ENCODE measurements around the gene SLC44A1. TPM values are rescaled to one million over a fixed set of nuclear protein-coding genes. Genes with fewer than 3 reads are reported as not detected.

The SLC44A1 gene
- total RNA-seq, 3 donors from 2014 or later: 85.1 to 183 (median 121) TPM

DNA sequence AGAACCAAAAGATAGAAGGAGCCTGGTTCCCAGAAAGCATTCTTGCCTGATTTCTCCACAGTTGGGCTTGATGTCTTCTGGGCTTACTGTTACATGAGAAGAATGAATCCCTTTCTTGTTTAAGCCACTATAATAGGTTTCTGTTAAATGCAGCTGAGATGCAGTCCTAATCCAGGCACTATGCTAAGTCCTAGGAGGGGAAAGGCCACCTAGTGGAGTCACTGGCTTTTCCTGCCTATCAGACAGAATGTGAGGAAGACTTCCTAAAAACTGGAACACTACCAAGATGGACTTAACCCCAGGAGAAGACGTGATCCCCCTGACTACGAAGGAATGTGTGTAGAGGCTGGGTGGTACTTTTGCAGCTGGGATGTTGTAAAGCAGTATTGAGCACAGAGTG lies 169.1 kb downstream of the SLC44A1 start:
- TF ChIP-seq, protein P1, sequence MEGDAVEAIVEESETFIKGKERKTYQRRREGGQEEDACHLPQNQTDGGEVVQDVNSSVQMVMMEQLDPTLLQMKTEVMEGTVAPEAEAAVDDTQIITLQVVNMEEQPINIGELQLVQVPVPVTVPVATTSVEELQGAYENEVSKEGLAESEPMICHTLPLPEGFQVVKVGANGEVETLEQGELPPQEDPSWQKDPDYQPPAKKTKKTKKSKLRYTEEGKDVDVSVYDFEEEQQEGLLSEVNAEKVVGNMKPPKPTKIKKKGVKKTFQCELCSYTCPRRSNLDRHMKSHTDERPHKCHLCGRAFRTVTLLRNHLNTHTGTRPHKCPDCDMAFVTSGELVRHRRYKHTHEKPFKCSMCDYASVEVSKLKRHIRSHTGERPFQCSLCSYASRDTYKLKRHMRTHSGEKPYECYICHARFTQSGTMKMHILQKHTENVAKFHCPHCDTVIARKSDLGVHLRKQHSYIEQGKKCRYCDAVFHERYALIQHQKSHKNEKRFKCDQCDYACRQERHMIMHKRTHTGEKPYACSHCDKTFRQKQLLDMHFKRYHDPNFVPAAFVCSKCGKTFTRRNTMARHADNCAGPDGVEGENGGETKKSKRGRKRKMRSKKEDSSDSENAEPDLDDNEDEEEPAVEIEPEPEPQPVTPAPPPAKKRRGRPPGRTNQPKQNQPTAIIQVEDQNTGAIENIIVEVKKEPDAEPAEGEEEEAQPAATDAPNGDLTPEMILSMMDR (IDR thresholded peaks at IDR 0.05): no peak
- Histone ChIP-seq H3K4me1 (ENCODE audit: low read depth) (peaks cover 9% of the 10 kb centered on the region), H3K4me3 (no peak overlapping the region), H3K36me3 (ENCODE audit: low read depth) (no peaks in the 10 kb centered on the region), H3K9me3 (peaks cover 3% of the 10 kb centered on the region)
- peak in 1 of 3 donors; percentile 56 for DNase-seq
- peak; percentile 65 for ATAC-seq
- intact Hi-C loops (cut with DNase I, micrococcal nuclease): loop anchor here (10.0 kb wide), 3 partner anchors 229 to 489 kb away; partner anchors contain the start of gene ABCA1 (in 1 of the 2)

DNA sequence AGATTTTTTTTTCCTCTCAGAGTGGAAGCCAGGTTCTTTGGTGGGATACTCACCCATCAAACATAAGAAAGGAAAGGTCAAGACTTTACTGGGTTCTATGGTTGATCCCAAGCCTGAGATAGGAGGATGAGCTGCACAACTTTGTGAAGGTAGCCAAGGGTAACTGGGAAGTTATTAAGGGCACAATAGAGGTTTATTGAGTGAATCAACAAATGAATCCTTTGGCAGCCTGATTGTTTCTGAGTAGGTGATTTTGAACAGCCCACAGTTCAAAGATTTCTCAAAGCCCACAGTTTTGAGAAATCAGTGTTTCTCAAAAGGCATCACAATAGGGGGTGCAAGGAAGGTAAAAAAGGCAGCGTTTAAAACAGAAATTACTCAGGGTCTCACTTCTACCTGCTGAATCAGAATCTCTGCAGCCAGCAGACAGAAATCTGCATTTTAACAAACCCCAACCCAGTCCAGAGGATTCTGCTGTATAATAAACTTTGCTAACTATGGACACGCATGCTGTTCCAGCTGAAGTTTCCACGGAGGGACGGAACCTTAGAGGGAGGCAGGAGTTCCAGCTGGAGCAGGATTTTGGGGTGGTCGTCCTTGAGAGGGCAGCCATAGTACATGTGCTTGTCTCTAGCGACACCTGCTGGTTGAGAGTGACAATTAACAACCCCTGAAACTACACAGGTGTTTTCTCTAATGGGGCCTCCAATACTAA lies 170.7 kb downstream of the SLC44A1 start:
- TF ChIP-seq, protein P1 (IDR thresholded peaks at IDR 0.05): peak; percentile 59
- Histone ChIP-seq H3K4me1 (ENCODE audit: low read depth) (peaks cover 9% of the 10 kb centered on the region), H3K4me3 (no peak overlapping the region), H3K36me3 (ENCODE audit: low read depth) (no peaks in the 10 kb centered on the region), H3K9me3 (peaks cover 3% of the 10 kb centered on the region)
- DNase-seq: peak in 1 of 3 donors; percentile 79
- intact Hi-C loops (cut with DNase I, micrococcal nuclease): loop anchor here (10.0 kb wide), 3 partner anchors 230 to 490 kb away; partner anchors contain the start of gene ABCA1 (in 1 of the 2)
- ATAC-seq: peak; percentile 75

DNA sequence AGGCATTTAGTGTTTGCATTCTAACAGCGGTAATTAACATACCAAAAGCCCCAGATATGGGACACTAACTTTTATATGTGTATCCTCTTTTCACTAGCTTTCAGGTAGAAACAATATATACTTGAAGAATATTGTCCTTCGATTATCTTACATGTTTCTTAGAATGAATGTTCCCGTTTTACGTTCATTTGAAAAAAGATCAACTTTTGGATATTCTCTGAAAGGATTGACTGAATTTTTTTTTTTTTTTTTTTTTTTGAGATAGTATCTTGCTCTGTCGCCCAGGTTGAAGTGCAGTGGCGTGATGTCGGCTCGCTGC lies 171.2 kb downstream of the SLC44A1 start:
- peaks cover 3% of the 10 kb centered on the region for H3K9me3 ChIP-seq
- H3K4me3 ChIP-seq: no peak overlapping the region
- TF ChIP-seq, protein P1 (IDR thresholded peaks at IDR 0.05): no peak
- H3K36me3 ChIP-seq (ENCODE audit: low read depth): no peaks in the 10 kb centered on the region
- peaks cover 9% of the 10 kb centered on the region for H3K4me1 ChIP-seq (ENCODE audit: low read depth)
- no peak for ATAC-seq
- DNase-seq: no peak
- intact Hi-C loops (cut with DNase I, micrococcal nuclease): loop anchor here (10.0 kb wide), 3 partner anchors 231 to 491 kb away; partner anchors contain the start of gene ABCA1 (in 1 of the 2)

DNA sequence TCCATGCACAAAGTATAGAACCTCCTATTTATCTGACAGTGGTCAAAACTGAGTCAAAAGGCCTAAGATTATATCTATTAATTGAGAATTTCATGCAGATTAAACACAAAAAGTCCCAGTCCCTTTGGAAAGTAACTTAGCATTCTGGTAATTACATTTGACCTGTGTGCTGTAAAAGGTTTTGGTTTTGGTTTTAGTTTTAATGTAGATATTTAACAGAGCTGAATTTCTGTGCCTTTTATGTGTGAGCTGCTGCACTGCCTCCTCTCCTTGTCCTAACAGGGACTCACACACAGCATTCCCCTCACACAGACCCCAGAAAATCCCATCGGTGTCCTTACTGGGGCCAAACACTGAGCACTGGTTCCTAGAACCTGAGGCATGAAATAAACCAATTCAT lies 172.4 kb downstream of the SLC44A1 start:
- no peaks in the 10 kb centered on the region for H3K36me3 ChIP-seq (ENCODE audit: low read depth)
- H3K4me1 ChIP-seq (ENCODE audit: low read depth): peaks cover 9% of the 10 kb centered on the region
- ATAC-seq: peak; percentile 29
- no peak for DNase-seq
- H3K4me3 ChIP-seq: no peak overlapping the region
- TF ChIP-seq, protein P1 (IDR thresholded peaks at IDR 0.05): no peak
- intact Hi-C loops (cut with DNase I, micrococcal nuclease): loop anchor here (10.0 kb wide), 3 partner anchors 232 to 492 kb away; partner anchors contain the start of gene ABCA1 (in 1 of the 2)
- no peaks in the 10 kb centered on the region for H3K9me3 ChIP-seq

DNA sequence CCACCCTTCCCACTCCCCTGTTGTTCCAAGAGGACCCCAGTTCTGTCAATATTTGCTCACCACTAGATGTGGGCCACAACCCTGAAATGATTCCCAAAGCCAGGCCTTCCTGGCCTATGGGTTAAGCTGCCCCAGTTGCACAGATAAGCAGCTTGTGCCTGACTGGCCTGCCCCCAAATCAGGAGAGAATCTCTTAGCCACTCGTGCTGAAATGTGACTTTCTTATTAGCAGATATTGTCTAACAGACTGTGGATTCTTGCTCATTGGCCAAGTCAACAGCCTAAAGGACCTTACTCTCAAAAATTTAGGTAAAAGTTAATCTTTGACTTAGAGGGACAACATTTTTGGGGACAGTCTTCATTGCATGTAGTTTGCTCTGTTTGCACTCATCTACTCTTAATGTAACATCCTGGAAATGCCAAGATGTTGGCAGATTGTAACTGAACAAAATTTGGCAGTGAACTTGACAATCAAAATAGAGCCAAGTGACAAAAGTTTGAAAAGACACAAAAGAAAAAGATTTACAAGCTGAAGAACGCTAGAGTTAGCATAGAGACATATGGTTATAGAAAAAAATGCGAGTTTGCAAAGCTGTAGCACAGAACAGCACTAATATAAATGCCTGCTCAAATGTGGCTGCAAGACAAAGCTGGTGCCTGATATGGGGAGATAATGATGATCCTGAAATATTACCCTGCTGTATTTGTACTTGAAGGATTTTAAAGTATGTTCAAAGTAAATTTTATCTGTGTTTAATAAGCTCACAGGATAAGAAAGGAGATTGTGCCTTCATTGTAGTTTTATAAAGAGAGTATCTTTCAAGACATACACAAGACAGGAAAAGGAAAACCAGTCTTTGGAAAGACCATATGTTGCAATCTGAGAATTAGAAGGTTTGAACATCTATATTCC lies 174.4 kb downstream of the SLC44A1 start:
- ATAC-seq: no peak
- no peak overlapping the region for H3K4me3 ChIP-seq
- TF ChIP-seq, protein P1 (IDR thresholded peaks at IDR 0.05): no peak
- no peaks in the 10 kb centered on the region for H3K36me3 ChIP-seq (ENCODE audit: low read depth)
- no peaks in the 10 kb centered on the region for H3K9me3 ChIP-seq
- no peak for DNase-seq
- peaks cover 4% of the 10 kb centered on the region for H3K4me1 ChIP-seq (ENCODE audit: low read depth)
- intact Hi-C loops (cut with DNase I, micrococcal nuclease): loop anchor here (10.0 kb wide), 3 partner anchors 234 to 494 kb away; partner anchors contain the start of gene ABCA1 (in 1 of the 2)
